ENCODE results near the gene SETBP1.

The SETBP1 gene

GRCh38 chr18:44759925-44760342, 79.2 kb downstream of the SETBP1 start:
- no peak for DNase-seq (ENCODE audit: low read depth in 3 of 3)

GRCh38 chr18:44761812-44762211, 81.1 kb downstream of the SETBP1 start:
- DNase-seq (ENCODE audit: low read depth in 3 of 3): no peak

GRCh38 chr18:44763327-44763726, 82.6 kb downstream of the SETBP1 start:
- DNase-seq (ENCODE audit: low read depth in 3 of 3): no peak

DNA sequence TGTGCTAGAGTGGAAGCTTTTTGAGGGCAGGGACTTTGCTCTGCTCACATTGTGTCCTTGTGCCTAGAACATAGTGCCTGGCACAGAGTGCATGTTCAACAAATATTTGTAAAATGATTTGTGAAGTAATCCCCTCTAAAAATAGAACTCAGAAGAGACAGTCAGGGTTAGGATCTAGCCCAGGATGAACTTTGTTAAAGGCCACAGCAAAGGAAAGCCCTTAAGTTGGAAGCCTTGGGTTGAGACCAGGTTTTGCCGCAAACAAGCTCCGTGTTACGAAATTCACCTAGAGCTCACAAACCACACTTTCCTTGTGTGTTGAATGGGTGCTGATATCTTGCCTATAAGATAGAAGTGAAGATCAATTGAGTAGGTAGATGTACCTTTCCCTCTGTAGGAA, 84.2 kb downstream of the SETBP1 start:
- DNase-seq (ENCODE audit: low read depth in 3 of 3): no peak

- no peak for DNase-seq (ENCODE audit: low read depth in 3 of 3)
Observed at GRCh38 chr18:44765456-44765855, 84.8 kb downstream of the SETBP1 start.

DNA sequence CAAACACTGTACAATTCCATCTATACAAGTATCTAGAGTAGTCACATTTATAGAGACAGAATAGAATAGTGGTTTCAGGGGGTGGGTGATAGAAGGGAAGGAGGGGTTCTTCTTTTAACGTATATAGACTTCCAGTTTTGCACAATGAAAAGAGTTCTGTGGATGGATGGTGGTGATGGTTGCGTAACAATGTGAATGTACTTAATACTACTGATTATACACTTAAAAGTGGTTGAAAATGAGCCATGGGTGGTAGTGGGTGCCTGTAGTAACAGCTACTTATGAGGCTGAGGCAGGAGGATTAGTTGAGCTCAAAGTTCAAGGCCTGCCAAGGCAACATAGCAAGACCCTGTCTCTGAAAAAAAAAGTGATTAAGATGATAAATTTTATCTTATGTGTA, 85.8 kb downstream of the SETBP1 start:
- no peak for DNase-seq (ENCODE audit: low read depth in 3 of 3)

DNA sequence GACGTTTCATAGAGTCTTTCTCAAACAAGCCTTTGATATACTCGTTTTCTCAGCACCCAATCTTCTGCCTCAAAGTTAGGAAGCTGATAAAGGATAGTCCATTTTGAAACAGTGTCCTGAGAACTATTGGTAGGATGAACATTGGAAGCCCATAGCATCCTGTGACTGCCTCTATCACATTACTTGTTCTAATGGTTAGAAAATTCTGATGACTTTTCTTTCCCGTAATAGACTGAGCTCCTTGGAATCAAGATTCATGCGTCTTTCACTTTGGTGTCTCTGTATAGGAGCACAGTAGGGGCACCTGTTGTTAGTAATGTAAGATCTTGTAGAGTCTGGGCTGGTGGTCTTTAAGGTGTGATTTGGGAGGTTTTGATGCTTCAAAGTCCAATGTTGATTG, 87.1 kb downstream of the SETBP1 start:
- DNase-seq (ENCODE audit: low read depth in 3 of 3): no peak

DNA sequence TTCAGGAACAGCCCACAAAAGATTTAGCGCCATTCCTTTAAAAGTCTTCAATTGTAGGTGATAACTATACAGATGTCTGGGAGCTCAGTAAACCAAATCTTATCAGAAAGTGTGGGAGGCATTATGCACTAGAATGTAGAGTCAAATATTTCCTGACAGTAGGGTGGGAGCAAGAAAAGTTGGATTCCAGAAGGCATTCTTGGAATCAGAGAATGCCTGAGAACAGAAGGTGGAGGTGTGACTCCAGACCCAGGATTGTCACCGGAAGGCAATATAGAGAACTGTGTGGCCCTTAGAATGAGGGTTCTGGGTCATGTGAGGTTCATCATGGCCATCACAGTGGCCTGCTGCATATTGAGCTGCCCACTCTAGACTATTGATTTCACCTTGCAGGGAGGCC, 90.0 kb downstream of the SETBP1 start:
- no peak for DNase-seq (ENCODE audit: low read depth in 3 of 3)

DNA sequence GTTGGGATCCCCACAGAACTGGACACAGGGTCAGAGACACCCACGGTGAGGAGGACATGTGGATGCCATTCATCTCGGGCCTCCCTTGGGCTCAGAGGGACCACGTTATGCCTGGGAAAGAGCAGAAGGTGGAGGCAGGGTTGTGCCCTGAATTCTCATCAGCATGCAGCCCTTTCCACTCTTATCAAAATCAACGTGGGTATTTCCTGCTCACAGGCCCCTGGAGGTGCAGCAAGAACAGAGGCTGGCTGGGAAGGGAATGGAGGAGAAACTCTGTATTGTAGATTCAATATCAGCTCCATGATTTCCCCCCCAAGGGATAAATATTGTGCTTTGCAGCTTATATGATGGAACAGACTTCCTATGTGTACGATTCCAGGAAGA, 90.9 kb downstream of the SETBP1 start:
- DNase-seq (ENCODE audit: low read depth in 3 of 3): no peak

DNA sequence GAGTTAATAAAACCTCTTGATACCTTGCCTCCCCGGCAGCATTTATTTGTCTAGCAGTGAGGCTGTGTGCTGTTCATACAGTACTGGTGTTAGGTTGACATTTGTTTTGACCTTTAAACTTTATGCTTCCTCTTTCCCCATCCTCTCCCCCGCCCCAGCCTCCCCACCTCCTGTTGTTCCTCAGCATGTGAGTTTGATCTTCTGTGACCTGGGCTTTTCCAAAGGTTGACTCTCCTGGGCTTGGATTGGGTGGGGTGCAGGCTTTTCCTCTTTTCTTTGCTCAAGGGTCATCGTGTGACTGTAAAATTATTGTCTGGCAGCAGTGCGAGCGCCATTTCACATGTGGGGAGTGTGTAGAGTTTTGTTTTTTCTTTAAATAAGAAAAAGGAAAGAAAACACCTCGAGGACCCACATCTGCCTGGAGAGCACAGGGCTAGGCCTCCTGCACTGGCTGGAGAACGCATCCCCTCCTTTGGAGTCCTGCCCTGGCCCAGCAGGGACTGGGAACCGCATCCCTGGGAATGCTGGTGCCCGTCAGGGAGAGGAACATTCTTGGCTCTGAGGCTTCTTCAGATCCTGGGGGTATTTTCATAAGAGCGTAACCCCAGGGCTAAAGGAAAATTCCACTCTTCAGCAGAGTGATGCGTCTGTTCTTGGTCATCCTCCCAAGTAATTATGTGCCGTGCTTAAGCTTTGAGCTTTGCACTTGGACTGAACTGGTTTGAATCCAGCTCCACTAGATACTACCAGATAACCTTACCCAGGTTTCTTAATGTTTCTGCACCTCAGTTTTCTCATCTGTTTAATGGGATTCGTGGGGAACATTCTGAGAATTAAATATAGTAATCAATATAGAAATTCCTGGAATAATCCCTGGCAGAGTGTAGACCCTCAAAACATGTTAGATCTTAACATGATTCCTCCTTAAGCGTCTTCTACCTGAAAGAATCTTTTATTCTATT, 91.5 kb downstream of the SETBP1 start:
- DNase-seq (ENCODE audit: low read depth in 3 of 3): no peak

DNA sequence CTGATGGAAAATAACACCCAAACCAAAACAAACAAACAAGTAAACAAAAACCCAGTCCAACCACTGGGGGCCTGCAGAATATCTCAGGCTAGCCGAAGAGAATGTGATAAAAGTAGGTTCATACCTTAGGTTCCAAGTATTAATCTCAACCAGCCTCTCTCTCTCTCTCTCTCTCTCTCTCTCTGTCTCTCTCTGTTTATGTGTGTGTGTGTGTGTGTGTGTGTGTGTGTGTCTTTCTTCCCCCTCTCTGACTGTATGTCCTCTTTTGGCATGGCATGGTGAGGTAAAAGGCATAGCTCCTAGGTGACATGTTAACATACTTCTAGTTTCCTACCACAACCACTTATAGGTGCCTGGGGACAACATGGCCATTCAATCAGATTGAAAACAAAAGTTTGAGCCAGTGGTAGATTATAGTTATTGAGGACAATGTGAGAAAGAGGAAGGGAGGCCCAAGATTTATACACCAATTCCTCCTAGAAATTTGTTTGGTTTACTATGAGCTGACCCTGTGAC, 93.0 kb downstream of the SETBP1 start:
- DNase-seq (ENCODE audit: low read depth in 3 of 3): no peak

- no peak for DNase-seq (ENCODE audit: low read depth in 3 of 3)
Observed at GRCh38 chr18:44774191-44774590, 93.5 kb downstream of the SETBP1 start.

GRCh38 chr18:44777457-44778192, 96.9 kb downstream of the SETBP1 start:
- DNase-seq (ENCODE audit: low read depth in 3 of 3): no peak

DNA sequence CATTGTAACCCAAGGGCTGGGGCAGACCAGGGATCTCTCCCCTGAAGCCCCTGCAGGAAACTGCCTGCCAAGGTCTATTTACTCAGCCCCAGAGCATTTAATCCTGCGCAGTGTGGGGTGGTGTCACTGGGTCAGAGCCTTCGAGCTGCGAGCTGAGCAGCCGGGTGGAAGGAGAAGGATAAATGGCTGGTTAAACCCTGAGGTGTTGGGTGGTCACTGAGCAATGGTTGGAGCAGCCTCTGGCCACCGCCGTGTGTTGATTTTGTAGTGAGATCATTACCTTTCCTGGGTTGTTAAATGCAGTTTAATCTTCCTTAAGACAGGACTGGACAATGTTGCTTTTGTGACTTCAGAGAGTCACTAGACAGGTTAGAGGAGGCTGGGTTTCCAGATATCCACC, 98.1 kb downstream of the SETBP1 start:
- DNase-seq (ENCODE audit: low read depth in 3 of 3): no peak

DNA sequence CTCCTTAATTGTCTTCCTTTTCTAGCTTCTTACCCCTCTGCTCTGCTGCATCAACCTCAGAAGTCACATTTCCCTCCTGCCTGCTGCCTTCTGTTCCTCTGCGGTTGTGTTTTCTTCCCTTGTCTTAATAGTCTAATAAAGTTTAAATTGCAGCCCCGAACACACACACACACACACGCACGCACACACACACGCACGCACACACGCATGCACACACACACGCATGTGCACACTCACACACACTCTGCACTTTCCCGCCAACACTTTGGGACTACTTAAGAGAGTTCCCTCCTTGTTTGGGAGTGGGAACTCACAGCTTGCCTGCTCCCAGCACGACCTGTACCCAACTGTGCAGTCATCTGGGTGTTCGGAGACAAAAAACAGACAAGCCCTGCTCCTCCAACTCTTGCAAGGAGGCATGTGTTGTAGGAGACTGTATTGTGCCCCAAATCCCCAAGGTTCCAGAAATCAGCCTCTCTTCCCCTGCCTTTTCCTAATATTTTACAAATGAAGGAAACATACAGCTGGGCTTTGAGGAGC, 99.1 kb downstream of the SETBP1 start:
- no peak for DNase-seq (ENCODE audit: low read depth in 3 of 3)

- DNase-seq (ENCODE audit: low read depth in 3 of 3): no peak
Observed at GRCh38 chr18:44781886-44782285, 101.2 kb downstream of the SETBP1 start.

GRCh38 chr18:44782617-44783016, 101.9 kb downstream of the SETBP1 start:
- DNase-seq (ENCODE audit: low read depth in 3 of 3): no peak

- DNase-seq (ENCODE audit: low read depth in 3 of 3): no peak
Observed at GRCh38 chr18:44783371-44783770, 102.7 kb downstream of the SETBP1 start.

DNA sequence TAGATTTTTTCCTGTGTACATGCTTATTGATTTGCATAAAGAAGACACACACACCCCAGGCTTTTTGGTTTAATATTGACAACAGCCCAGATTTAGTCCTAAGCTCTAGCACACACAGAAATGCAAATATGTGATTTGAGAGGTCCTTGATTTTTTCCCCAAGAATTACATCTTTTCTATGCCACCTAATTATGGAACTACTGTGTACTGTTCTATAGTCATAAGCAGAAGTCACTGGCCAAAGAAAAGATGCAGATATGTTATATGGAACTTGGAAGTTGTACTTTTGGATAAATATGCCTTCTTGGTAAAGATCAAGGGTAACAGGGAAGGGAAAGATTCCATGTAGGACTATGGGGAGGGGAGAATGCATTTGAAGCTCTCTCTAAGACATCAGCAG, 105.6 kb downstream of the SETBP1 start:
- no peak for DNase-seq (ENCODE audit: low read depth in 3 of 3)

DNA sequence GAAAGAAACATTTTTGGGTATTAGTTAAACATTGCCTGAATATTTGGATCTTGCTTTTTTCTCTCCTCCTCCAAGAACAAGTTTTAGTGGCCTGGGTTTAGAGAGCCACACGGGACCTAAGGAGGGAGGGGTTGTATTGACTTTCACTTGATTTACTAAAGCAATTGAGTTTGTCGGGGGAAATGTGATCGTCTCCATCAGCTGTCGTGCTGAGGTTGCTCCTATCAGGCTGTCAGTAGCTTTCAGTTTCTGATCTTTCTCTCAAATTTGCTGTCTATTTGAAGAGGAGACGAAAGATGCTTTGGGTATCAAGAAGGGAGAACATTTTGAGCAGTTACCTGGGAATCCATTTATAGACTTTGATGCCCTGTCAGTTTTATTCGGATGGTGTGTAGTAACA, 106.0 kb downstream of the SETBP1 start:
- no peak for DNase-seq (ENCODE audit: low read depth in 3 of 3)

GRCh38 chr18:44788334-44788733, 107.6 kb downstream of the SETBP1 start:
- DNase-seq (ENCODE audit: low read depth in 3 of 3): no peak

DNA sequence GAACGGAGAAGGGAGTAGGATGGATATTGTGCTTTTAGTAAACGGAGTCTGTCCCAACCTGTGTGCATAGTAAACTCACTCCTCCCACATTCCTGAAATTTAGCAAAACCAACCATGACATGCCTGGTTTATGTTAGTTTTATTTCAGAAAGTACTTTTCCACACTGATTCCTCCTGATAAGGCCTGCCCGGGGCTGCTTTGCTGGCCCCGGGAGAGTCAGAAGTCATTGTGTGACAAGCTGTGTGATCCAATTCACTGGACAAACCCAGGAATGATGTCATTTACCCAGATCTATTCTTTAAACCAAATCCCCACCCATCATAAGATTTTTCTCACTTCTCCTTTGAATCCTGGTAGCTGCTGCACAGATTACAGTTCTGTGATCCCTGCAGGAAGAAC, 109.0 kb downstream of the SETBP1 start:
- no peak for DNase-seq (ENCODE audit: low read depth in 3 of 3)

DNA sequence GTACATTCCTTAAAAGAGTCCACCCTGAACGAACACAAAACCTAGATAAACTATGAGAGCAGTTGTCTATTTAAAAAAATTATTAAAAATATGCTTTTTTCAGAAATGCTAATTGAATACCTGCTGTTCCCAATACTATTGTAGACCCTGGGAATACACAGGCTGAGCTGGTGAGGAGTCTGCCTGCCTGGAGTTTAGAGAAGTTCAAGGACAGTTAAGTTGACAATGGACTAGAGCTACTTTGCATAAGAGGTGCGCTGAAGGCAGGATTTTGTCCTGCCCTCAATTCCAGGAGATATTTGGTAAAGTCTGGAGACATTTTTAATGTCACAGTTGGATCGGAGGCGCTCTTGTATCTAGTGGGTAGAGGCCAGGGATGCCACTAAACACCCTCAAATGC, 110.2 kb downstream of the SETBP1 start:
- DNase-seq (ENCODE audit: low read depth in 3 of 3): no peak
